ENCODE results near the gene SASH1.

The SASH1 gene

GRCh38 chr6:148405894-148406293 lies 63.3 kb downstream of the SASH1 start:
- TF ChIP-seq EZH2phosphoT487 (conservative IDR thresholded peaks at IDR 0.05; ENCODE audit: low read length) (no peak), CTCF (IDR thresholded peaks at IDR 0.05; ENCODE audit: insufficient read depth, low read length, poor library complexity, severe bottlenecking) (no peak)
- H3K27ac ChIP-seq (ENCODE audit: low read depth, low read length), result no peak overlapping the region
- no peaks in the 10 kb centered on the region for H3K9me2 ChIP-seq (replicated peaks; ENCODE audit: insufficient read depth, low read length)
- no peak overlapping the region for H2AFZ ChIP-seq (ENCODE audit: low read depth, low read length, severe bottlenecking)
- no peaks in the 10 kb centered on the region for H3K36me3 ChIP-seq (ENCODE audit: low read length)
- no peak overlapping the region for H3K4me2 ChIP-seq (ENCODE audit: low read depth, low read length, poor library complexity, severe bottlenecking)
- H3K27me3 ChIP-seq (ENCODE audit: low read length), result 0 out of 2 replicates have a peak, but pooled peaks cover 3% of the 10 kb centered on the region
- H3K9ac ChIP-seq (ENCODE audit: low read length), result no peak overlapping the region
- no peak overlapping the region for H3K4me3 ChIP-seq (ENCODE audit: insufficient read depth, low read length, poor library complexity, severe bottlenecking)
- H4K20me1 ChIP-seq (ENCODE audit: low read depth, low read length), result no peaks in the 10 kb centered on the region
- no peaks in the 10 kb centered on the region for H3K9me3 ChIP-seq (ENCODE audit: insufficient read depth, low read length)
- no peaks in the 10 kb centered on the region for H3F3A ChIP-seq (ENCODE audit: insufficient read depth)
- H3K79me2 ChIP-seq (ENCODE audit: insufficient read depth, low read length), result no peaks in the 10 kb centered on the region

DNA sequence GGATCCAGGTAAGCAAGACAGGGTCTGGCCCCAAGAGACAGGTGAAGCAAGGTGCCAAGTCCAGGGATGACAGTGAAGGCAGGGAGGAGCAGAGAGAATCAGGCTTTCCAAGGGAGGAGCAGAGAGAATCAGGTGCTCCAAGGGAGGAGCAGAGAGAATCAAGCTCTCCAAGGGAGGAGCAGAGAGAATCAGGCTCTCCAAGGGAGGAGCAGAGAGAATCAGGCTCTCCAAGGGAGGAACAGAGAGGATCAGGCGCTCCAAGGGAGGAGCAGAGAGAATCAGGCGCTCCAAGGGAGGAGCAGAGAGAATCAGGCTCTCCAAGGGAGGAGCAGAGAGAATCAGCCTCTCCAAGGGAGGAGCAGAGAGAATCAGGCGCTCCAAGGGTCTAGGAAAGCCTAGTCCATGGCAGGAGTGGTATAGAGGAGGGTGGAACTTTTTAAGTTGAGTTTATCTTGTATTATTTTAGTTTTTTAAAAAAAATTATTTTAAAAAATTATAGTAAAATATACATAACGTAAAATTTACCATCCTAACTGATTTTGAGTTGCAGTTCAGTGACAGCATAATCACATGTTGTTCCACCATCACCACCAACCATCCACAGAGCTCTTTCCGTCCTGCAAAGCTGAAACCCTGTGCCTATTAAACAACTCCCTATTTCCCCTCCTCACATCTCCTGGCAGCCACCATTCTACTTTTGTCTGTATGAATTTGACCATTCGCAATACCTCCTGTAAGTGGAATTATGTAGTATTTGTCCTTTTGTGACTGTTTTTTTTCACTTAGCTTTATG lies 64.1 kb downstream of the SASH1 start:
- H3K36me3 ChIP-seq (ENCODE audit: low read length), result no peaks in the 10 kb centered on the region
- H3K4me3 ChIP-seq (ENCODE audit: insufficient read depth, low read length, poor library complexity, severe bottlenecking), result no peak overlapping the region
- no peak overlapping the region for H3K9ac ChIP-seq (ENCODE audit: low read length)
- H3K9me2 ChIP-seq (replicated peaks; ENCODE audit: insufficient read depth, low read length), result no peaks in the 10 kb centered on the region
- H3K27me3 ChIP-seq (ENCODE audit: low read length), result 0 out of 2 replicates have a peak, but pooled peaks cover 3% of the 10 kb centered on the region
- no peak overlapping the region for H2AFZ ChIP-seq (ENCODE audit: low read depth, low read length, severe bottlenecking)
- no peak overlapping the region for H3K4me2 ChIP-seq (ENCODE audit: low read depth, low read length, poor library complexity, severe bottlenecking)
- no peaks in the 10 kb centered on the region for H4K20me1 ChIP-seq (ENCODE audit: low read depth, low read length)
- H3K9me3 ChIP-seq (ENCODE audit: insufficient read depth, low read length), result no peaks in the 10 kb centered on the region
- TF ChIP-seq EZH2phosphoT487 (conservative IDR thresholded peaks at IDR 0.05; ENCODE audit: low read length) (no peak), CTCF (IDR thresholded peaks at IDR 0.05; ENCODE audit: insufficient read depth, low read length, poor library complexity, severe bottlenecking) (no peak)
- no peak overlapping the region for H3K27ac ChIP-seq (ENCODE audit: low read depth, low read length)
- H3F3A ChIP-seq (ENCODE audit: insufficient read depth), result no peaks in the 10 kb centered on the region
- no peaks in the 10 kb centered on the region for H3K79me2 ChIP-seq (ENCODE audit: insufficient read depth, low read length)

- no peaks in the 10 kb centered on the region for H3K9me2 ChIP-seq (replicated peaks; ENCODE audit: insufficient read depth, low read length)
- TF ChIP-seq EZH2phosphoT487 (conservative IDR thresholded peaks at IDR 0.05; ENCODE audit: low read length) (no peak), CTCF (IDR thresholded peaks at IDR 0.05; ENCODE audit: insufficient read depth, low read length, poor library complexity, severe bottlenecking) (no peak)
- no peak overlapping the region for H3K27ac ChIP-seq (ENCODE audit: low read depth, low read length)
- no peaks in the 10 kb centered on the region for H3K9me3 ChIP-seq (ENCODE audit: insufficient read depth, low read length)
- no peaks in the 10 kb centered on the region for H3F3A ChIP-seq (ENCODE audit: insufficient read depth)
- H3K36me3 ChIP-seq (ENCODE audit: low read length), result no peaks in the 10 kb centered on the region
- H3K4me3 ChIP-seq (ENCODE audit: insufficient read depth, low read length, poor library complexity, severe bottlenecking), result no peak overlapping the region
- H3K27me3 ChIP-seq (ENCODE audit: low read length), result 0 out of 2 replicates have a peak, but pooled peaks cover 3% of the 10 kb centered on the region
- no peaks in the 10 kb centered on the region for H3K79me2 ChIP-seq (ENCODE audit: insufficient read depth, low read length)
- H4K20me1 ChIP-seq (ENCODE audit: low read depth, low read length), result no peaks in the 10 kb centered on the region
- H3K9ac ChIP-seq (ENCODE audit: low read length), result no peak overlapping the region
- H2AFZ ChIP-seq (ENCODE audit: low read depth, low read length, severe bottlenecking), result no peak overlapping the region
- no peak overlapping the region for H3K4me2 ChIP-seq (ENCODE audit: low read depth, low read length, poor library complexity, severe bottlenecking)
Observed at GRCh38 chr6:148407372-148407771, 64.7 kb downstream of the SASH1 start.

Data from SU-DHL-6 (cell line).